CD4-positive, alpha-beta T cell treated with Interleukin-15 for 1 hour (primary cell): ENCODE data around the gene FSTL5.

Source experiments
- DNase-seq: peaks from one replicate; pipeline ENCODE4 v3.0.0-alpha.2; 2020

The FSTL5 gene

DNA sequence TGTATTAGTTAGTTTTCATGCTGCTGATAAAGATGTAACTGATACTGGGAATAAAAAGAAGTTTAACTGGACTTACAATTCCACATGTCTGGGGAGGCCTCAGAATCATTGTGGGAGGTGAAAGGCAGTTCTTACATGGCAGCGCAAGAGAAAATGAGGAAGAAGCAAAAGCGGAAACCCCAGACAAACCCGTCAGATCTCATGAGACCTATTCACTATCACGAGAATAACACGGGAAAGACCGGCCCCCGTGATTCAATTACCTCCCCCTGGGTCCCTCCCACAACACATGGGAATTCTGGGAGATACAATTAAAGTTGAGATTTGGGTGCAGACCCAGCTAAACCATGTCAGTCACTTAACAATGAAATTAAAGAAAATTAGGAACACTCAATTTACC is 499.1 kb downstream of the FSTL5 start:
- DNase-seq = no peak

DNA sequence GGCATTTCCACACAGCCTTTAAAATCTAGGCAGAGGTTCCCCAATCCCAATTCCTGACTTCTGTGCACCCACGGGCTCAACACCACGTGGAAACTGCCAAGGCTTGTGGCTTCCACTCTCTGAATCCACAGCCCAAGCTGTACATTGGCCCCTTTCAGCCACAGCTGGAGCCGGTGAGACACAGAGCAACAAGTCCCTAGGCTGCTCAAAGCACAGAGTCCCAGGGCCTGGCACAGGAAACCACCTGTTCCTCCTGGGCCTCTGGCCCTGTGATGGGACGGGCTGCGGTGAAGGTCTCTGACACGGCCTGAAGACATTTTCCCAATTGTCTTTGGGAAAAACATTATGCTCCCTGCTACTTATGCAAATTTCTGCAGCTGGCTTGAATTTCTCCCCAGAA is 500.0 kb downstream of the FSTL5 start:
- DNase-seq = no peak

DNA sequence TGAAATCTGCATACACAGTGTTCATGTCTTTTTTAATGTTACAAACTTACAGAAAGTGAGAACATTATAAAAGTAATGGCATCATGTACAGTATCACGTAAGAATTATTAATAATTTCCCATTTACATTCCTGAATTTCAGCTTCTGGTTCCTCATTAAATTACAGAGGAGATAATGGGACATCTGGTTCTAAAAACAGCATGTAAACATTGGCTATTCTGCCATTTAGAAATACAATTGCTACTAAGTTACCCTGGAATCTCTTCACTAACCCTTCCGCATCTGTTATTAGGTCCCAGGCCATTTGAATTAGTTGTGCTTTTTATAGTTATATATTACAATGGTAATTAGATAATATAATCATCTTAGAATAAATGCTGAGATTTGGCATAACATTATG is 505.1 kb downstream of the FSTL5 start:
- DNase-seq = no peak

DNA sequence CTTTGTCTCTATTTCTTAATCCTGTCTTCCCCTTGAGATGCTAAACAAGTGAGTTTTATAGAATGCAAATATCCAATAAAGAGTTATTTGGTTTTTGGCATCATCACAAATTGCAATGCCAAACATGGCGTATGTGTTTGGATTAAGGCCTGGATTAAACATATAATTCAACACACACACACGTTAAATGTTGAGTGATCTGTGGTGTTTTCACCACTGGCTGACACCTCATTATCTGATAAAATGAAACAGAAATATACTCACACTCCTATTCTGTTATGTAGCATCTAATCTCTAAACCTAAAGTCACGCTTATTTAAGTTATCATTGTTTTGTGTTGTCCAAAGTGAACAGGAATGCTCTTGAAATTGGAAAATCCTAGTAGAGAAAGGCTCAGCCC is 506.2 kb downstream of the FSTL5 start:
- DNase-seq = no peak

DNA sequence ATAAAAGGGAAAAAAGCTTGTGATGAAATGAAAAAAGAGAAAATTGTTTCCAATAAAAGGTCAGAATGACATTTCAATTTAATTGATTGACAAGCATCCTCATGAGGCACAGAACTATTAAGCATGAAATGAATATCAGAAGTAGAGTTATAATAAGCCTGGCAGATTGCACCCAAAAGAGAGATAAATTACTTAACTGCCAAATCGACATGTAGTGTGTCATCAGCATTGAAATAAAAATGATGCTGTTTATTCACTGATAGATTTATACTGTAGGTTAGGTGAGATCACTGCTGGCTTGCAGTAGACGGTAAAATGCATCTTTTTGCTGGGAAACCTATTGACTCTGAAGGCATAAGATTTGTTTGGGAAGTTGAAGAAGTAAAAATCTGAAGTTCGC is 507.2 kb downstream of the FSTL5 start:
- no peak for DNase-seq

DNA sequence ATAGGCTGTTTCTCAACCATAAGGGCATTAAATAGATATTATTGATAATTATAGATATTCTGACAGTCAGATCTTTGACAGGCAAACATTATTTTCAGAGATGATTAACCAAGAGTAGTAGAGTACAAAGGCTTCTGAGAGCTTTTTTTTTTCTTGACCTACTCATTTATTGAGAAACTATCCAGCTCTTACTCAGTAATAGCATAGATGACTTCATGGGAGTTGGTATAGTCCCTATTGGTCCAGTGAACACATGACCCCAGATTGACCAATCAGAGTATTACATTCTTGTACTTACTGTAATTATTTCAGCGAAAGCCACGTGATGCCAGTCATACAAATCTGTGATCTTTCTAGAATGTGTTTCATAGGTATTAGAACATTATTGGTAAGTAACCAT is 508.7 kb downstream of the FSTL5 start:
- no peak for DNase-seq

DNA sequence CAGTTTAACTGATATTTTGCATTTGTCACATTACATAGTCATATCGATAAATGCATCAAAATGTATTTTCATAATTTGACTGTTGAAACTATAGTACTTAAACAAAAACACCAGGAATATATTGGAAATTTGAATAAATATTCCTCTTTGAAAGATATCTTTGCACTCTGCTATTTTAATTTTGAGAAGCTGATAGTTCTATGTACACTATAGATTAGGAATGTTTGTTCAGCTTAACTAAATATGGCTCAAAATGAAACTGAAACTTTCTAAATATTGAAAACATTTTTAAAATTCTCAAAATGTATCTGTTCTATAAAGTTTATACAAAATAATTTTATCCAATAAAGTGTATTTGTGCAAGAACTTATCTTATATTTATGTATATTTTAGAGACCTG is 510.1 kb downstream of the FSTL5 start:
- DNase-seq = no peak

DNA sequence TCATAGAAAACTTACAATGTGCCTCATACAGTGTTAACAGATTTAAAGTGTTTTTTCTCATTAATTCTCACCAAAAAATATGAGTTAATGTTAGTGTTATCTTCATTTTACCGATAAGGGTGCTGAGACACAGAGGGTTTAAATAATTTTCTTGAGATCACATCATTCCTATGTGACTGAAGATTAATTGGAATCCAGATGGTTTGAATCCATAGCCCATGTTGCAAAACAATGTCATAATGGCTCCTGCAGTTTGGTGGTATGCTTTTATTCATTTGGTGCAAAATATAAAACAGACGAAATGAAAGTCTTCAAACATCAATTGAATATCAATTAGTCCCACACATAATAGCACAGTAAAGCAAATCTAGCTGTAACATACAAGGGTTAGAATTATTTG is 512.2 kb downstream of the FSTL5 start:
- no peak for DNase-seq

DNA sequence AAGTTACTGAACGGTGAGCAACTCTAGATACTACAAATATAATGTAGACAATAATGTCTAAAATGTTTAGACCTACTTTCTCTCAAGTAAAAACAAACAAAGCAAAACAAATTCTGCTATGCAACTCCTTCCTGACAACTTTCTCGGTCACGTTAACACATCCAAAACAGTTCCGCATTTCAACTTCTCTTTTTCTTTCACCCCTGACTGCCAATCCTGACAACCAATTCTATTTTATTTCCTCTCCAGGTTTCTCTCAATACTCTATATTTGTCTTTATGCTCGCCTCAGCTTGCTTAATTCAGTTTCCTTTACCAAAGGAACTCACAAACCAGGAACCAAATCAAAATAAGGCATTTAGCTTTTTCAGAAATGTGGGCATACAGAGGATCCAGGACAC is 513.0 kb downstream of the FSTL5 start:
- DNase-seq = no peak

DNA sequence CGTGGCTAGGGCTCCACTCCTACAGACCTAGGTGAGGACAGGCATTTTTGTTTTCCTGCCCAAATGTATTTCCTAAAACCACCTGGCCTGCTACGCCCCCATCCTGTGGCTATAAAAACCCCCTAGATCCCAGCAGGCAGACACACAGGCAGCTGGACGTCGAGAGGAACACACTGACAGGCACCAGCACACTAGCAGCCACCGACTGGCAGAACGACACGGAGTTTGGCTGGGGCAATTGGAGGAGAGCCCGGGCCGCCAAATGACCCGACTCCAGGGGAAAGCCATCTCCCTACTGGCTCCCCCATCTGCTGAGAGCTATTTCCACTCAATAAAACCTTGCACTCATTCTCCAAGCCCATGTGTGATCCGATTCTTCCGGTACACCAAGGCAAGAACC is 516.0 kb downstream of the FSTL5 start:
- DNase-seq = no peak

DNA sequence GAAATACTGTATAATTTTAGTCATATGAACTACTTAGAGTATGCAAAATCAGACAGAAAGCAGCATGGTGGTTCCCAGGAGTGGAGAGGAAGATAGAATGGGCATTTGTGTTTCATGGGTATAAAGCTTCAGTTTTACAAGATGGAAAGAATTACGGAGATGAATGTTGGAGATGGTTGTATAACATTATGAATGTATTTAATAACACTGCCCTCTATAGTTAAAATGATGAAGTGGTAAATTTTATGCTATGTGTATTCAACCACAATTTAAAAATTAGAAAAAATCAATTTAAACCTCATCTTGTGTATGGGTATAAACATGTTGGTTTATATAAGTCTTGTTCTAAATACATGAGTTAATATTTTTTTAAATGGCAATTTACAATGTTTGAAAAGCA is 521.1 kb downstream of the FSTL5 start:
- no peak for DNase-seq

DNA sequence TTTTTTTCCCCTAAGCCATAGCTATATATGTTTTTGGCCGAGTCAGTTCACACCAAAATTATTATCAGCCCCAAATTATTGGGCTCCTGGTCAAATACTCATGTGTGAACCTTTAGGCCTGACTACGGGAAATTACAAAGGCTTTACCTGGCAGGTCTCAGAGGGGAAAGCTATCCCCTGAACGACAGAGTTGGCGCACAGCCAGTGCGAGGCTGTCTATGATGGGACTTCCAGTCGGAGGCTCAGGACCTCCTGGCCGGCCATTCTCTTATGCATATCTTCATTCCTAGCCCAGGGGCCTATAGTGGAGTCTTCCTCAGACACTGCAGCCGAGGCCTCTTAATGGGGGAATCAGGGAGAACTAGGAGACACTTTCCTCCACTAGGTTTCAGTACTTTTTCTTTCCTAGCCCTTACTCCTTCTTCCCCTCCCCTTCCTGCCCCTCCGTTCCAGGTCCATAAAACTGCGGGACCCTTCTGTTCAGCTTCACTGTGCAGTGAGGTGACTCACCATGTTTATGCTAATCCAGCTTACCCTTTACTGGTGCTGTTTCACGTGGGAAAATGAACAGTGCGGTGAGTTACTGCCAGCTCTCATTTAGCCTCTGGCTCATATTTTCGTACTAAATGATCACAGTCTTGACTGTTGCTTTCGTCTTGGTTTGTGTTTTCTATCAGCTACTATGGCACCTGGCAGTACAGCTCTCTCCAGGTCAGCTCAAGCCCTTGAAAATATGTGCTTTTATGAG is 533.9 kb downstream of the FSTL5 start:
- DNase-seq = no peak

DNA sequence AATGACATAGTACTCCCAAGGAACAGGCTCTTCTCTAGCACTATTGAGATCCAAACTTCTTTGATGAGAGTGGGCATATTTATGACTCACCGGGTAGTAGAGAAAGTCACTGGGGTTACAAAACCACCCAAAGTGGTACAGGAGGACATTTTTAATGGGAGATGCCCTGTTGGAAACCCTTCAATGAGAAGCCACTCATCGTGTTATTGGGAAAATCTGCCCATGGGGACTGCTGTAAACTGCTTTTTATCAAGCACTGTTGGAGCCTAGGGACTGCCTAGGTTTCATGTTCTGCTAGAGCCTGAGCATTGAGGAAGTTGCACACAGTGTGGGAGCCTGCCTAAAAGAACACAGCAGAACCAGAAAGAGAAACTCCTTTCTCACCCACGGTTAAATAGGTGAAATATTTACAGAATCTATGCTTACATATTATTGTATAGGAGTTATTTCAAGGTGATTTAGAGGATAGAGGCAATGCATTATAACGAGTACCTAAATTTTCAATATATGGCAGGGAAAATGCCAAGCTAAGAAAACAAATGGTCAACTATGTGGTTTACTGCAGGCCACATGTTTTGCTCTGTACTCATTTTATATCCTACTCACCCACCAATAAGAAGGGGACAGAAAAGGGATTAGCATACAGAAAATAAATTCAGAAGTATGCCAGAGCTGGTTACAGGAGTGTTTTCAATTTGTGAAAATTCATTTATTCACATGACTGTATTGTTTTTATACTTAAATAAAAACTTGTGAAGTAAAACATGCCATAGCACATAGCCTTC is 559.1 kb downstream of the FSTL5 start:
- no peak for DNase-seq

DNA sequence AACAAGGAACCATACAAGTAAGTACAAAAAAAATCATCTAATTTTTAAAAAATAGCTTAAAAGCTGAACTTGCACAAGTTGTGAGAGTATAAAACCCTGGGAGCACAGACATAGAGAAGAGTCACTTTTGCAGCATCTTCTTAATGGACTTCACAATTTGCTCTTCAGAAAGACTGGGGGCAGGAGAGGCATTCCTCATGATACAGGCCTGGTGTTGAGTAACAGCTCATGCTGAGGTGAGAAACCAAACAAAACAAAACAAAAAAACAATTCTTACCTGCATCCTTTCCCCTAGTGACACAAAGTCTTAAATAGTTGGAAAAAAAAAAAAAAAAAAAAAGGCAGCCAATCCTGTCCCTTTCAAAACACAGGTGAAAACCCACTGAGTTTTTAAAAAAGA is 562.8 kb downstream of the FSTL5 start:
- DNase-seq = no peak

DNA sequence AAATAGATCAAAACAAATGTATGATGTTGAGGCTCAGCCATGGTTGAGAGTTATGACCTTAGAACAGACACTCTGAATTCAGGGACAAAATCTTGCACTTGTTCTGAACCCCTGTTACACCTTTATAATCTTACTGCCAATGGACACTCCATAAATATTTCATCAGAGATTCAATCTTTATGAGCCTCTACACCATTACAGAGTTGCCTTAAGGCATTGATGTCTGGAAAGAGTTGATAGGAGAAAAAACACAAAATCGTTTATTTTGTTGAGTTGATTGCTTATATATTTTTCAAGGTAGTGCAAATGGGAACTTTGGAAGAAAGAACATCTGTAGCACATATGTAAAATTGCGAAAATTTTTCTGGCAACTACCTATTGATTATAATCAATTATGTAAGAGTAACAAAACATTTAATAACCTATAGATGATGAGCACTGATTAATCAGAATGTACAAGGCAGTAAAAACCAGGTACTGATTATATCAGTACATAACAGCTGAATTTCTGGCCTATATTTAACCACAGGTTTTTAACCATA is 568.5 kb downstream of the FSTL5 start:
- DNase-seq = no peak

DNA sequence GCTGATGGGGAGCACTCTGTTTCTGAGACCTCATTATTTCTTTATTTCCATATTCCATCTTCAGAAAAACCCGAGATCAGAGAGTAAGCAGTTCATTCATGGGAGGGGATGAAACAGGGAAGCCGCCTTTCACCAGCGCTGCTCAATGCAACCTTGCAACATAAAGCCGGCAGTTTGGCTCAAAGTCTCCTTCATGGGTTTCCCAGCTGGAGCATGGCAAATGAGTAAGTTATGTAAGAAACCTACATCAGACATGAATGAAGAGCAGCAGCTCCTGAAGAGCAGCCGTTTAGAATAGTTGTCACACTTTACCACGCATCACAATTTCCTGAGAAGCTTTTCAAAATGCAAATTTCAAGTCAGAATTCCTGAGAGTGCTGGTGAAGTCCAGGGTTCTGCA is 578.8 kb downstream of the FSTL5 start:
- no peak for DNase-seq

DNA sequence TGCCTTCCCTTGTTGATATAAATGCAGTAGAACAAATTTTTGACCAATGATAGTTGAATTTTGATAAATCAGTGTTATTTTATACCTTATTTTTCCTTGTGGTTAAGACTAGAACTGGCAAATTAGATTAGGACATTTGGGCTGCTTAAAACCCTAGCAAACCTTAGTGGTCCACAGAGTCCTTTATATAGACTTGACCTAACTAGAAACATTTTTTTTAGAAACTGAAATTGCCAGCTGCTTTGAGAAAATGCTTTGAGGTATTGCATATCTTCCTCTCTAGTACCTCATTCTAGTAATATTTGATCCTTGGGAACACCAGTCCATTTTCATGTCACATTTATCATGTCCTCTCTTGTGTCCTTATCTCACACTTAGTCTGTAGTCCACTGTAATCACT is 580.3 kb downstream of the FSTL5 start:
- no peak for DNase-seq

DNA sequence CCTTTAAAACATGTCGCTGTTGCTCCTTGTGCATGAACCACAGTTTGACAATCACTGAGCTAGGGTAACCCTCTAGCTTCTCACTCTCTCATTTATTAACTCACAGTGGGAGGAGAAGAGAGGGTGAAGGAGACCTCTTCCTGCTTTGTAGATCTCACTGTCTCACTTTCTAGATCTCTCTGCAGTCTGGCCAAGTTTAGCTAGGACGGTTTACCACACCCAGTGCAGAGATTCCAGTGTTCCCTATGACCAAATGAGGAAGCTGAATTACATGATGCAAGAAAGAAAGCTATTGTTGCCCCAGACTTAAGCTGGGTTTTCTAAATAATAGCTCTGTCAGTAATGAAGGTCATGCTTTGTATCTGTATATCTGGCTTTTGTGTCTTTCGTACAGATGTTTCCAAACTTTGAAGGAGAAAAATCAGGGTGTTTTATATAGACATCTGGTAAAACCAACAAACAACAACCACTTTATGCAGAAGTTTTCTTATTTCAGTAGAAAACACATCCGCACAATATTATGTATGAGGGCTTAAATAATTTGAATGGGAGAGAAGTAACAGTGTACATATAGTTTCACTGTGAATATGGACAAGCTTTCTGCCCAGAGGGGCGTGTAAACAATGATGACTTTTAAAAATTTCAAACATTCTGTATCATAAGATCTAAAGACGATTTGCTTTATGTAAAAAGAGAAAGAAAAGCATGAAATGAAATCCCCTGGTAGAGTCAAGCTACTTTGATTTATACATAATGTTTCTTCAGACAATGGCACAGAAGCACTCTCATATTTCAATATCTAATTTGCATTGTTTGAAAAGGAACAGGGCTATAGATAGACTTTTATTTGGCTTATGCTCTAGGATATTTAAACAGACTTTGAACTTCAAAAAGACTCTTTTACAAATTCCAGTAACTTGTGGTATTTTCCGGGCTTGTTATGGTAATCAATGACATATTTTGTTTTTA is 582.3 kb downstream of the FSTL5 start:
- DNase-seq = peak; percentile 23

DNA sequence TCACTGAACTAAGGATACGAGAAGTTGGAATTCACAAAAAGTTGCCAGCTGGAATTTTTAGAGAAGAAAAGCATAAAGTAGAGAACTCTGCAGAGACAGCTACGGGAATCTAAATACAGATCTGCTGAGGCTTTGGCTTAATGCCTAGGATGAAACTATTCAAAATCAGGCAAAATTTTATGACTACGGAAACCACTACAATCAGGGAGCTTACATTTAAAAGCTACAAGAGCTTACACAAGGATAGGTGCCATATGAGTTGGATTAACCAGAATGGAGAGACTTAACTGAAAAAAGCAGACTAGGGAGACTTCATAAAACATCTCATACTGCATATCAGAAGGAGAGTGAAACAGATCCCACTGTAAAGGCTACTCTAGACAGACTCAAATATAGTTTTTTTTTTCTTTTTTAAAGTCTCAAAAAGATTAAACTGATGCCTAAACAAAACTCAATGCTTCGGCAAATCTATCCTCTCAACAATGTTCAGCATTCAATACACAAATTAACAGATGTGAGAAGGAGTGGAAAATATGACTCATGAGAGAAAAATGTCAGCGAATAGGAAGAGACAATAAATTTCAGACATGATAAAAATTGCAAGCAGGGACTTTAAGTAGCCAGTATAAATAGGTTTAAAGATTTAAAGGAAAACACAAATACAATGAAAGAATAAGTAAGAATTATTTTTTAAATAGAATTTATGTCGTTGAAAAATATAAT is 586.1 kb downstream of the FSTL5 start:
- no peak for DNase-seq

DNA sequence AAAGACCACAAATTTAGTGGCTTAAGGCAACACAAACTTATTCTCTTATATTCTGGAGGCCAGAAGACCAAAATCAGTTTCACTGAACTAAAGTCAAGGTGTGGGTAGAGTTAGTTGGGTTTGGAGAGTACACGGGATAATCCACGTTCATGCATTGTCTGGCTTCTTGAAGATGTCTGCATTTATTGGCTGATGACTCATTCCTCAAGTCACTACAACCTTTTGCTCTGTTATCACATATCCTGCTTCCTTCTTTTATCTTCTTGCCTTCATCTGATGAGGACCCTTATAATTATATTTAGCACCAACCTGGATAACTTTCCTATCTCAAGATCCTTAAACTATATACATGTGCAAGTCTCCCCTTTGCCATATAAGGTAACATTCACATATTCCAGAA is 590.0 kb downstream of the FSTL5 start:
- no peak for DNase-seq

DNA sequence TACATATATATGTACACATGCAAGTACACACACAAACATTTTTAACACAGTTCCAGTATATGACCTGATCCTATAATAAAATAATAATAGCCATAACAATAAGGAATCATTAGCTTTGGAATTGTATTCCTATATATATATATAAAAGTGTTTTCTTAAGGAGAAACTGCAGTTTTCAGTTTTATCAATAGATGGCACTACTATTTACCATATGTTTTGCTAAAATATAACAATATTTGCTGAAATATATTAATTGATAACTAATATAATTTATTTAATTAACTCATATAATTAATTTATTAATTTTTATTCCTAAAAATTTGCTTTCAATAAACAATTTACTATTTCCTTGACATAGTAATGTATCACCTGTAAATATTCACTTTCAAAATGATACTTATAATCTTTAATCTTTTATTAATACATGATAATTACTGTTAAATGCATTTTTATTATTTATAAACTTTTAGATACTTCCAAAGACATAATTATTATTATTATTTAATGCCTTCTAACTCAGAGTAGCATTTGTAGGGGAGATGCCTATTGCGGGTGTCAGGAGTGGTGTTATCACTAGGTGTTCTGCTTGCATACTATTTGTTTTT is 599.5 kb downstream of the FSTL5 start:
- no peak for DNase-seq
